Cortex of kidney (tissue), 1 donor: Measurements from ENCODE around the gene HOXA6.

Experiments
- DNase-seq: peaks from one replicate; lab custom pipeline; 2025; lab: John Stamatoyannopoulos, UW

Gene HOXA6

DNA sequence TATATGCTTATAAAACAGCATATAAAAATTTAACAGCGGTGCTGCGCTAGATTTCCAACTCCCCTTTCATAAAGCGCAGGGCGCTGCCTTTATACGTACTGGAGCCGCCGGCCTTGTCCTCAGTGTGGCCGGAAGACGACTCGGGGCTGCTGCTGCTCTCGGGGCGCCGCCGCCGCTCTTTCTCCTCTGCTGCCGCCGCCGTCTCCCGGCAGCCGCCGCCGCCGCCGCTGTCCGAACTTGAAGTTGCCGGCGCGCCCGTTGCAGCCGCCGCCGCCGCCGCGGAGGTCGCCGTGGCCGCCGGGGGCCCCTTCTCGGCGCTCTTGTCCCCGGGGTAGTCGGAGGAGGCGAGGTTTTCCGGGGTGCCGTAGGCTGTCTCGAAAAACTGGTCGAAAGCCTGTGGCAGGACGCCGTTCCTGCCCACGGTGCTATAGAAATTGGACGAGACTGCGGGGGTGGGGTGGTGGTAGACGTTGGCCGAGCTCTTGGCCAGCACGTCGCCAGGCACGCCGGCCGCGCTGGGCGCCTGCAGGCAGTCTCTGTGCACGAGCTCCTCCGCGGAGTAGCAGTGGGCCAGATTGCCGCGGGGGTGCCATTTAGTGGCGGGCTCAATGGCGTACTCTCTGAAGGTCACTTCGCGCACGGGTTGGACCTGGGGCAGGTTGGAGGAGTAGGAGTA, 36.9 kb upstream of the HOXA6 start:
- DNase-seq = no peak

GRCh38 chr7:27183682-27184336, 36.2 kb upstream of the HOXA6 start:
- DNase-seq = no peak

DNA sequence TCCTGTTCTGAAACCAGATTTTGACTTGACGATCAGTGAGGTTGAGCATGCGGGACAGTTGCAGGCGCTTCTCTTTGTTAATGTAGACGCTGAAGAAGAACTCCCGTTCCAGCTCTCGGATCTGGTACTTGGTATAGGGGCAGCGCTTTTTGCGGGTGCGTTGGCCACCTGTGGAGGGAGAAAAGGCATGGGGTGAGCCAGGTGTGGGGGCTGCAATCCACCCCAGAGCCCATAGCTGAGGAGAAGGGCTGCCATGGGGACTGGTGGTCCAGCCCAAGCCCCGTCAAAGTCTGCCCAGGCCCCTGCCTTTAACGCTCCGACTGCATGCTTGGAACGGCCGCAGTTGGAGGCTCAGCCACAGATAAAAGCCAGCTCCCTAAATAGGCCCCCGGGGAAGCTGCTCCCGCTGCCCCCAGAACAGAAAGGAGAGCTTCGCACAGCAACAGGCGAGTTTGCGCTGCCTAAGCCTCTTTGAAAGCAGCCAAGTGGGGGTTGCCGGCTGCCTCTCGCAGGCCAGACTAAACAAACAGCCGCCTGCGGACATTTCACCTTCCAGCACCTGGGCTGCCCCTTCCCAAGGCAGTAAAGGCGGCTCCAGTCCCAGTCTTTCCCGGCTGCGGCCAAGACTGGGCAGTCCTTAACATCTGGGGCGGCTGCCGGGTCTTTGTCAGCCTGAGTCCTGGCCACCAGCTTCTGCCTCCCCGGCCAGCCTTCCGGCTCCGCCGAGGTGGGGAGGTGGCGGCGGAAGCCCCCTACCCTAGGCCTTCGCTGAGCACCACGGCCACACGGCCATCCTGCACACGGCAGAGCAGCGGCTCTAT, 35.5 kb upstream of the HOXA6 start:
- no peak for DNase-seq

GRCh38 chr7:27182285-27182841, 34.8 kb upstream of the HOXA6 start:
- DNase-seq = no peak

GRCh38 chr7:27181795-27182275, 34.3 kb upstream of the HOXA6 start:
- DNase-seq = no peak

DNA sequence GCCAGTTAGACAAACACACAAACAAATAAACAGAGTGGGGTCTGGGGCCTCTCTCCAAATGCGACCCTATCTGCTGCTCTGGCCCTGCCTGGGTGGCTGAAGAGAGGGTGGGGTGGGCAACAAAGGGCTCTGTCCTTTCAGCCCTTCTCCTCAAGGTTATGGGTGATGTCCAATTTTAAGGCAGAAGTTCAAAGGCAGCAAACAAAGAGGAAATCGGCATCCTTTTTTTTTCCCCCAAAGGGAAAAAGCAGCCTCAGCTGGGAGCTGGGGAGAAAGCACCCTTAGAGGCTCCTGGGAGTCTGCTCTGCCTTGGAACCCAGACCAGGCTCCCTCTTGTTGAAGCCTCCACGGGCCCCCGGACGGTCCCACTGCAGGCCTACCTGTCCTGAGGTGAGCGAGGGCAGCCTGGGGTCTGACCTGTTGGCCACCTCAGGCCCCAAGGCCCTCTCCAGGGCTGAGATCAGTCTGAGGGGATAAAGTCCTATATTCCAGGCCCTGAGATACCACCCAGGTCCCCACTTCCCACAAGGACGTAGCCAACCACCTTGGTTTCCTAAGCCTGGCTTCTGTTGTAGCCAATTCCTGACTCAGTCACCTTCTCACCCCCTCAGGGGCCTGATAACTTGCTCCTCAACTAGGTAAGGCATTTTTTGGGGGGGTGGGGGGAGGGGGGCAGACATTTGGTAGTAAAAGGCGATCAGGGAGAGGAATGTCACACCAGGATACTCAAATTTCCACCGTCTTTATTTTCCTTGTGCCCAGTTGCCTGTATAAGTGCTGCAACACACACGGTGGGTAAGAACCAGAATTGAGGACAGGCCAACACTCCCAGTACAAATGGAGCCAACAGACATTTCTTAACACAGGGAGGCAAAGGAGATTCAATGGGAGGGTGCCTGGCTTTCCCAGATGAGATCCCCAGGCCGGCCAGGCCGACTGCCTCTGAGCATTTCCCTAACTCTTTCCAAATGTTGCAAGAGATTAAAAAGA, 33.2 kb upstream of the HOXA6 start:
- no peak for DNase-seq

- no peak for DNase-seq
Observed at GRCh38 chr7:27179503-27180430, 32.2 kb upstream of the HOXA6 start.

GRCh38 chr7:27179030-27179429, 31.5 kb upstream of the HOXA6 start:
- DNase-seq = no peak

DNA sequence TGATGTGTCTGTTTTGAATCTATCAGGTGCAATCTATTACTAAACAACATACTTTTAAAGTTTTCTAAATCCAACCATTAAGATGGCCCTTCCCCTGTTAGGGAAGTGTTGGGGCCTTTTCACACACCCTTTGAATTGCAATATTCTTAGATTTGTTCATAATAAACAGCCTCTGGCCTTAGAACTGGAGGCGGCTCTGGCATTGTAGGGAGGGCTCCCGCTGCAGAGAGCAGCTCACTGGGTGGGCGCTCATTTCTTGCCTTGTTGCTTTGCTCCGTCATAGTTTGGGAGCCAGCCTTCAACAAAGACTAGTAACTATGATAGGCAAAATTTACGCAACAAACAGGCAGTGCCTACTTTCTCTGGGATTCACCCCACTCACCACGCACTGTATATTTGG, 30.8 kb upstream of the HOXA6 start:
- DNase-seq = no peak

- DNase-seq = no peak
Observed at GRCh38 chr7:27177795-27178320, 30.3 kb upstream of the HOXA6 start.

DNA sequence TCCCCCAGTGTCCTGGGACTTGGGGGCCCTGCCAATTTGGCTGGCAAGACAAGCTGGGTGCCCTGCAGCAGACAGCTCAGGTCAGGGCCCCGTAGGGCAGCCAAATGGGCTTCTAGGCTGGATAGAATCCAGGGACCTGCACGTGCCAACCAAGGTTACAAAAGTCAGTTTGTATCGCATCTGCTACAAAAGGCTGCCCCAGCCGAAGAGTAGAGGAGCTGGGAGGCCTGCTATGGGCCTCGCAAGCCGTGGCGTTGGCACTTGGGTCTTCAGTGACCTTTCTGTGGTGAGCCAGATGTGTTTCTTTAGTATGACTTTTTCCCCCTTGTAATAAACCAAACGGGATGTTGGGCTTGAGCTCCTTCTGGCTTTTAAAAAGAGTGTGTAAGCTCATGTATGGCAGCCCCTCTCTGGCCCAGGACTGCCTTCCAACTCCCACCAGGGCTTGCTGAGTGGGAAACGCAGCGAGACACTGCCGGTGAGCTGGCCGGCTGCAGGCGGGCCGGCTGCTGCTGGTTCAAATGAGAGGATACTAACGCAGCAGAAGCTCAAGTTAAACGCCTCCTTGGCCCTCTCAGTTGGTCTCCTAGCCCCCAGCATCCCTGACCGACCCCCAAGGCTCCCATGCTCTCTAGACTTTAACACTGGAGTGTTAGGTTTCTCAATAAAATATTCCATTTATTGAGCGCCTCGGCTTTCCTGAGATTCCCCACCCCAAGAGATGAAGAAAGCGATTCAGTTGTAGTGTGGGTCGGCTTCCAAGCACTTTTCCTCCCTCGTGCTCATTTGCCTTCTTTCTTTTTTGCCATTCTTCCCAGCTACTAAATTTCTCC, 29.6 kb upstream of the HOXA6 start:
- DNase-seq = no peak

GRCh38 chr7:27176524-27176845, 28.9 kb upstream of the HOXA6 start:
- no peak for DNase-seq

DNA sequence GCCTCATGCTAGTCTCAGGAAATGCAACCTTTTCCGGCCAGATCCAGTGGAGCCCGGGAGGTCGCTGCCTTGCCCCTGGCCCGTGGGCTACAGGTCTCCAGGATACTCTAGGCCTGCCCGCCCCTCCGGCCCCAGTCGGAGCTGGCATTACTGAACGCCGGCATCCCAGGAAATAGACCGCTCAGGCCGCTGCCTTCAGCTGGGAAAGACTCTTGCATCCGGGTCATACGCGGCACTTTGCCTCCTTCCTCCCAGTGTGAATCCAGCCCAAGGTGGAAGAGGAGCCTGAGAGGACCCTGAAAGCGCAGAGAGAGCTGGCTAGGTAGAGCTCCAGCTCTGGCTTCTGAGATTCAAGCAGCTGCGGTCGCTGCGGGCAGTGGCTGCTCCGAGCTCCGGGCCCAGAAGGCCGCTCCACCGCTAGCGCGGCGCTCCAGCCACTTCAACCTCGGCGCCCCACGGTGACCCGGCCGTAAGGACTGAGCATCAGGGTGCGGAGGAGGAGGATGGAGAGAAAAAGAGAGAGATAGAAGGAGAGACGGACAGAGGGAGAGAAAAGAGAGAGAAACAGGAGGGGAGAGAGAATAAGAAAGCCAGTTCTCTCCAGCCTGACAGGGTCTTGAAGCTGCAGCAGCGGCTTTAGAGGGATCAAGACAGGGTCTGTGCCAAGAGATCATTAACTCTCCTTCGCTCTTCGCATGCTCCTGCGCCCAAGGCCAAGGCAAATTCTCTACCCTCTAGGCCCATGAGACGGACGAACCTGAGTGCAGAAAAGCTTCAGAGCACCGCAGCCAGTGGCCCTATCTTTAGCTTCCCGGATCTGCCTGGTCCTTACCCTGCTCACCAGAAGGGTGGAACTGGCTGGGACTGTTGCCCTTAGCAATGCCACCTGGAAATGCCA, 28.3 kb upstream of the HOXA6 start:
- DNase-seq = no peak

- no peak for DNase-seq
Observed at GRCh38 chr7:27174874-27175625, 27.5 kb upstream of the HOXA6 start.

DNA sequence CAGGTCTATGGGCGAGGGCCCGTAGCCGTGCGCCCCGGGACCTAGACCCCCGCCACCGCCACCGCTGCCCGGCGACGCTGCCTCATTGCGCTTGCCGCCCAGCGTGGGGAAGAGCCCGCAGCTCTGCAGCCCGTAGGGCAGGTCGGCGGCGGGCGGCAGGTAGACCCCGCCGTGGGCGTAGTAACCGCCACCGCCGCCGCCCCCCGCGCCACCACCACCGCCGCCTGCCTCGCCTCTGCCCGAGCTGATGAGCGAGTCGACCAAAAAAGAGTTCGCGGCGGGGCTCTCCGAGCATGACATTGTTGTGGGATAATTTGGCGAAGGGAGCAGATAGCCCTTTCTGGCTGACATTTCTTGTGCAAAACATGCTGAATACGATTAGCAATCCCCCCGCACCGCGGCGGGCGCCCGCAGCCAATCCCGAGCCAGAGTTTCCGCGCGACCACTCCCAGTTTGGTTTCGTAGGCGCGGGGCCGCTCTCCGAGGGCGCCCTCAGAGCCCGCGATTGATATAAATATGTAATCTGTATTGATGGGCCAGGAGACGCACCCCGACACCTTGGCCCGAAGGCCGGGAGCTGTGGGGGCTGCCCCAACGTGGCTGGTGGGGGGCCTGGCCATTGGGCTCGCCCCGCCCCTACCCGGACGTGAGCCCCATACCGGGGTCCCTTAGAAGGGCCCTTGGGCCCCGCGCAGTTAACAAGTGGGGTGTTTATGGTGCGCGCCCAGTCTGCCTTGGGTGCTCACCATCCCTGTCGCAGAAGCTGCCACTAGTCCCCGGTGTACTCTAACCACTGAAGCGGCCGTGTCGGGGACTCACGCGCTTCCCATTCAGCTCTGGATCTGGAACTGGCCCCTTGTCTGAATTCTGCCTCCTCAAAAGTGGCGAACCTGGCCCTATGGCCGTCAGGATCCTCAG, 26.6 kb upstream of the HOXA6 start, which contains the start of gene HOXA10:
TSS of gene HOXA10 (minus strand) at position 365 of the 918 bp plus-strand sequence. CDS start at position 351, 14 bp downstream.
- DNase-seq = no peak

DNA sequence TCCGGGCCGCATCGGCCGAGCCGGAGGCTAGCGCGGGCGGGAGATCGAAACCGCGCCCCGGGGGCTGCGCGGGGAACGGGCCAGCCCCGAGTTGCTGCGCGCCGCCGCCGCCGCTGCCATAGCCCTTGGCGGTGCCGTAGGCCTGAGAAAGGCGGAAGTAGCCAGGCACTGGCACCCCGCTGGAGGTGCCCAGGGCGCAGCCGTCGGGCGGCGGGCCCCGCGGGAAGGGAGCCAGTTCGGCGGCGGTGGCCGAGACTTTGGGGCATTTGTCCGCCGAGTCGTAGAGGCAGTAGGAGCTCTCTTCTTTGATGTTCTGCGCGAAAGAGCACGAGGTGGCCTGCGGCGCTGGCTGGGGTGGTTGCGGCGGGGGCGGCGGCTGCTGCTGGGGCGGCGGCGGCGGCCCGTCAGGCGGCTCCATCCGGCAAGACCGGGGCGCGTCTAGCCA, 26.0 kb upstream of the HOXA6 start:
- no peak for DNase-seq
